ENCODE measurements around the gene RAB15. TPM values are rescaled to one million over a fixed set of nuclear protein-coding genes. Genes with fewer than 3 reads are reported as not detected.
A peak's percentile ranks its signal among the peaks of the same experiment; 100 is the strongest.

Gene RAB15
- total RNA-seq, 2 donors from 2014 or later: 3.2 to 7.8 TPM

- Histone ChIP-seq H3K27ac (peak overlapping the region; percentile 66), H3K4me1 (ENCODE audit: control insufficient read depth in 1 of 2, low read depth in 2 of 2) (peaks cover 39 to 70% of the 10 kb centered on the region in 2 donors), H3K4me3 (no peak overlapping the region), H3K9me3 (no peaks in the 10 kb centered on the region), H3K36me3 (peaks cover 1% of the 10 kb centered on the region), H3K27me3 (replicated peaks; ENCODE audit: insufficient read depth) (no peaks in the 10 kb centered on the region)
- DNase-seq (ENCODE audit: low spot score) (no peak), ATAC-seq (ENCODE audit: insufficient number of reproducible peaks, low FRiP score, low read depth) (no peak)
- TF ChIP-seq CTCF (IDR thresholded peaks at IDR 0.05): no peak
Observed at GRCh38 chr14:64931123-64931522, 41.0 kb downstream of the RAB15 start.

GRCh38 chr14:64930085-64930843, 41.9 kb downstream of the RAB15 start:
- Histone ChIP-seq H3K4me1 (ENCODE audit: control insufficient read depth in 1 of 2, low read depth in 2 of 2) (peaks cover 39 to 62% of the 10 kb centered on the region in 2 donors), H3K4me3 (peak overlapping the region; percentile 0), H3K9me3 (no peaks in the 10 kb centered on the region), H3K36me3 (peaks cover 3% of the 10 kb centered on the region), H3K27ac (peak overlapping the region; percentile 66), H3K27me3 (replicated peaks; ENCODE audit: insufficient read depth) (no peaks in the 10 kb centered on the region)
- ATAC-seq (ENCODE audit: insufficient number of reproducible peaks, low FRiP score, low read depth): peak; percentile 40
- no peak for DNase-seq (ENCODE audit: low spot score)
- no peak for TF ChIP-seq CTCF (IDR thresholded peaks at IDR 0.05)

- TF ChIP-seq CTCF (IDR thresholded peaks at IDR 0.05): no peak
- peaks cover 9% of the 10 kb centered on the region for H3K36me3 ChIP-seq
Observed at GRCh38 chr14:64929014-64929359, 43.1 kb downstream of the RAB15 start.

GRCh38 chr14:64928239-64929013, 43.7 kb downstream of the RAB15 start:
- ATAC-seq (ENCODE audit: insufficient number of reproducible peaks, low FRiP score, low read depth): no peak
- Histone ChIP-seq H3K9me3 (no peaks in the 10 kb centered on the region), H3K27me3 (replicated peaks; ENCODE audit: insufficient read depth) (no peaks in the 10 kb centered on the region), H3K4me1 (ENCODE audit: control insufficient read depth in 1 of 2, low read depth in 2 of 2) (peaks cover 28 to 46% of the 10 kb centered on the region in 2 donors), H3K4me3 (no peak overlapping the region), H3K27ac (peak overlapping the region; percentile 66), H3K36me3 (peaks cover 9% of the 10 kb centered on the region)
- no peak for DNase-seq (ENCODE audit: low spot score)
- TF ChIP-seq CTCF (IDR thresholded peaks at IDR 0.05): no peak

More at GRCh38 chr14:64929014-64929359, 43.1 kb downstream of the RAB15 start:
- no peak overlapping the region for H3K4me3 ChIP-seq
- peak overlapping the region; percentile 66 for H3K27ac ChIP-seq
- no peak for ATAC-seq (ENCODE audit: insufficient number of reproducible peaks, low FRiP score, low read depth)
- H3K4me1 ChIP-seq (ENCODE audit: control insufficient read depth in 1 of 2, low read depth in 2 of 2): peaks cover 29 to 52% of the 10 kb centered on the region in 2 donors
- DNase-seq (ENCODE audit: low spot score): no peak
- no peaks in the 10 kb centered on the region for H3K9me3 ChIP-seq
- no peaks in the 10 kb centered on the region for H3K27me3 ChIP-seq (replicated peaks; ENCODE audit: insufficient read depth)

- Histone ChIP-seq H3K9me3 (no peaks in the 10 kb centered on the region), H3K36me3 (peaks cover 9% of the 10 kb centered on the region), H3K27me3 (replicated peaks; ENCODE audit: insufficient read depth) (no peaks in the 10 kb centered on the region), H3K4me1 (ENCODE audit: control insufficient read depth in 1 of 2, low read depth in 2 of 2) (peaks cover 28 to 42% of the 10 kb centered on the region in 2 donors), H3K27ac (no peak overlapping the region), H3K4me3 (no peak overlapping the region)
- DNase-seq (ENCODE audit: low spot score) (no peak), ATAC-seq (ENCODE audit: insufficient number of reproducible peaks, low FRiP score, low read depth) (no peak)
- TF ChIP-seq CTCF (IDR thresholded peaks at IDR 0.05): no peak
Observed at GRCh38 chr14:64927031-64927430, 45.1 kb downstream of the RAB15 start.

All from thoracic aorta (tissue), 2 donors.